ENCODE measurements around the gene FOXJ1.
A peak's percentile ranks its signal among the peaks of the same experiment; 100 is the strongest.

The FOXJ1 gene

DNA sequence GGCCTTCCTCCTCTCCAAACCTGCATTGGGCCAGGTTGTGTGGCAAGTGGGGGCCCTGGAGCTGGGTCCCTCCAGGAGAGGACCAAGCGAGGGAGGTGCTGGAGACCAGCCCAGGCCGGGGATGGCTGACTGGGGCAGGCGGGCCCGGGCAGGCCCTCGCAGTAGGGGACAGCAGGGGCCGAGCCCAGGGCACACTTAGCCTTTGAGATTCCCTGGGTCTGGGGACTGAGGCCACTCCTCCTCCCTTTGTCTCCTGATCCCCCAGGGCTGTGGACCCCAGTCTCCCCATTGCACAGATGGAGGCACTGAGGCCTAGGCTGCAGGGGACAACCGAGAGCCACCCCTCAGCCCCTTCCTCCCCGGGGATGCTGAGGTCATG is 5.2 kb downstream of the FOXJ1 start:
- Histone ChIP-seq H3K9ac (ENCODE audit: insufficient read length, low read depth) (peak overlapping the region; percentile 69), H3K4me1 (ENCODE audit: insufficient read depth, insufficient read length) (peaks cover 45% of the 10 kb centered on the region), H3K4me3 (ENCODE audit: insufficient read length, low read depth) (peak overlapping the region; percentile 15), H3K36me3 (ENCODE audit: insufficient read depth, insufficient read length, low read length) (no peaks in the 10 kb centered on the region), H3K9me3 (ENCODE audit: insufficient read depth, low read length) (no peaks in the 10 kb centered on the region), H3K27me3 (ENCODE audit: insufficient read depth, insufficient read length) (peaks cover 98% of the 10 kb centered on the region)
- DNase-seq (ENCODE audit: low read depth, low spot score) = no peak
- TF ChIP-seq YY1 (IDR thresholded peaks at IDR 0.05; ENCODE audit: insufficient read depth, insufficient read length) (no peak), SUZ12 (IDR thresholded peaks at IDR 0.05; ENCODE audit: extremely low read depth, insufficient read depth, insufficient read length) (no peak), ZNF274 (IDR thresholded peaks at IDR 0.05; ENCODE audit: low read depth, low read length) (no peak)

GRCh38 chr17:76134911-76135809 is 5.9 kb downstream of the FOXJ1 start:
- TF ChIP-seq ZNF274 (IDR thresholded peaks at IDR 0.05; ENCODE audit: low read depth, low read length) = no peak
- TF ChIP-seq SUZ12 (IDR thresholded peaks at IDR 0.05; ENCODE audit: extremely low read depth, insufficient read depth, insufficient read length) = no peak
- no peak for TF ChIP-seq YY1 (IDR thresholded peaks at IDR 0.05; ENCODE audit: insufficient read depth, insufficient read length)

DNA sequence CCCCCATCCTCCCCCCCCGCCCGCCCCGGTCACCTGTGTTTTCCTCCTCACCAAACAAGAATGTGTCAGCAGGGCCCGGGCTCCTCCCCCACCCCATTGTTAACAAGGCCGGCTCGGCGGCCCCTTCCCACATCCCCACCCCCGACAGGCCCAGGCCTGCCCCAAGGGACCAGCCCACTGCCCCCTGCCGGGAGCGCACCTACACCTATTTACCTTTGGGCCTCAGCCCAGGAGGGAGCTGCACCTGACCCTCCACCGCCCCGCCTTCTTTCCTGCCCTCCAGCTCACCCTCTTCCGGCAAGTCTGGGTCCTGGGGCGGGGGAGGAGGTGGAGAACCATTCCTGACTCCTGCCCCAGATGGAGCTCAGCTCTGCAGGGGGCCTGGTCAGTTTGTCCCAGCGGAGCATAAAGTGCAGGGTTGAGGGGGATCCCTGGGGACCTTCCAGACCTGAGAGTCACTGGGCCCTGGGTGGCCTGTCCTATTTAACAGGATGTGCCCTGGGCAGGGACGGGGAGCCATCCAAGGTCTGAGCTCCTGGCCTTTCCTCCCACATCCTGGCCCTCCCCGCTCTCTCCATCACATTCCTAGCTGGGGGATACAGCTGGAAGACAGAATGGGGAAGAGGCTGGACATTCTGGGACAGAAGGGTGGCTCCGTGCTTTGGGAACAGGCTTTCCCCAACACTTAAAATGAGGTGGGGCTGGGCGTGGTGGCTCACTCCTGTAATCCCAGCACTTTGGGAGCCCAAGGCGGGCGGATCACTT is 8.3 kb downstream of the FOXJ1 start:
- Histone ChIP-seq H3K9me3 (ENCODE audit: insufficient read depth, low read length) (no peaks in the 10 kb centered on the region), H3K9ac (ENCODE audit: insufficient read length, low read depth) (no peak overlapping the region), H3K4me3 (ENCODE audit: insufficient read length, low read depth) (no peak overlapping the region), H3K4me1 (ENCODE audit: insufficient read depth, insufficient read length) (peaks cover 37% of the 10 kb centered on the region), H3K27me3 (ENCODE audit: insufficient read depth, insufficient read length) (peaks cover 77% of the 10 kb centered on the region), H3K36me3 (ENCODE audit: insufficient read depth, insufficient read length, low read length) (no peaks in the 10 kb centered on the region)
- no peak for DNase-seq (ENCODE audit: low read depth, low spot score)
- no peak for TF ChIP-seq ZNF274 (IDR thresholded peaks at IDR 0.05; ENCODE audit: low read depth, low read length)
- TF ChIP-seq YY1 (IDR thresholded peaks at IDR 0.05; ENCODE audit: insufficient read depth, insufficient read length) = no peak
- TF ChIP-seq SUZ12 (IDR thresholded peaks at IDR 0.05; ENCODE audit: extremely low read depth, insufficient read depth, insufficient read length) = no peak

More at GRCh38 chr17:76134911-76135809, 5.9 kb downstream of the FOXJ1 start:
- Histone ChIP-seq H3K27me3 (ENCODE audit: insufficient read depth, insufficient read length) (peaks cover 98% of the 10 kb centered on the region), H3K9ac (ENCODE audit: insufficient read length, low read depth) (peak overlapping the region; percentile 69), H3K36me3 (ENCODE audit: insufficient read depth, insufficient read length, low read length) (no peaks in the 10 kb centered on the region), H3K4me3 (ENCODE audit: insufficient read length, low read depth) (peak overlapping the region; percentile 31), H3K9me3 (ENCODE audit: insufficient read depth, low read length) (no peaks in the 10 kb centered on the region), H3K4me1 (ENCODE audit: insufficient read depth, insufficient read length) (peaks cover 51% of the 10 kb centered on the region)
- DNase-seq (ENCODE audit: low read depth, low spot score) = no peak

- H3K4me3 ChIP-seq (ENCODE audit: insufficient read length, low read depth) = no peak overlapping the region
- DNase-seq (ENCODE audit: low read depth, low spot score) = no peak
- peaks cover 29% of the 10 kb centered on the region for H3K4me1 ChIP-seq (ENCODE audit: insufficient read depth, insufficient read length)
- no peak overlapping the region for H3K9ac ChIP-seq (ENCODE audit: insufficient read length, low read depth)
- H3K27me3 ChIP-seq (ENCODE audit: insufficient read depth, insufficient read length) = peaks cover 73% of the 10 kb centered on the region
- no peaks in the 10 kb centered on the region for H3K9me3 ChIP-seq (ENCODE audit: insufficient read depth, low read length)
- no peaks in the 10 kb centered on the region for H3K36me3 ChIP-seq (ENCODE audit: insufficient read depth, insufficient read length, low read length)
- no peak for TF ChIP-seq YY1 (IDR thresholded peaks at IDR 0.05; ENCODE audit: insufficient read depth, insufficient read length)
- no peak for TF ChIP-seq ZNF274 (IDR thresholded peaks at IDR 0.05; ENCODE audit: low read depth, low read length)
- no peak for TF ChIP-seq SUZ12 (IDR thresholded peaks at IDR 0.05; ENCODE audit: extremely low read depth, insufficient read depth, insufficient read length)
Observed at GRCh38 chr17:76131692-76132573, 9.1 kb downstream of the FOXJ1 start.

- H3K27me3 ChIP-seq (ENCODE audit: insufficient read depth, insufficient read length) = peaks cover 69% of the 10 kb centered on the region
Observed at GRCh38 chr17:76131051-76131691, 9.9 kb downstream of the FOXJ1 start.

DNA sequence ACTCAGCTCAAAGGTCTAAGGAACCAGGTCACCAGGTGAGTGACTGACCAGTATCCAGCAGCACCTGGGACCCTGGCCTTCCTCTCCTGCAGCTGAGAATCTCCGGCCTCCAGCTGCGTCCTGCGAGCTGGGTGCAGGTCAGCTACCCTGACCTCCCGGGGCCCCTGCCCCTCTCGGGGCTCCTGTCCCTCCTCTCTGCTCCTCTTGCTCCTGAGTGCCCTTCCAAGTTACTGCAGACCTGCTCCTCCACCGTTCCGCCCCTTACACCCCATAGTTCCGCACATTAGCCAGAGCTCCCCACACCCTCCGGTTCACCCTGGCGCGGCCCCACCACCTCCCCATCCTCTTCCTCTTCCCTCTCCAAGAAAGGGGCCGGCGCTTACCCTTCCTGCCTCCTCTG is 10.6 kb downstream of the FOXJ1 start:
- Histone ChIP-seq H3K4me1 (ENCODE audit: insufficient read depth, insufficient read length) (peaks cover 20% of the 10 kb centered on the region), H3K9me3 (ENCODE audit: insufficient read depth, low read length) (no peaks in the 10 kb centered on the region), H3K9ac (ENCODE audit: insufficient read length, low read depth) (no peak overlapping the region), H3K36me3 (ENCODE audit: insufficient read depth, insufficient read length, low read length) (no peaks in the 10 kb centered on the region), H3K4me3 (ENCODE audit: insufficient read length, low read depth) (no peak overlapping the region), H3K27me3 (ENCODE audit: insufficient read depth, insufficient read length) (peaks cover 62% of the 10 kb centered on the region)
- no peak for DNase-seq (ENCODE audit: low read depth, low spot score)
- TF ChIP-seq ZNF274 (IDR thresholded peaks at IDR 0.05; ENCODE audit: low read depth, low read length) = no peak
- no peak for TF ChIP-seq SUZ12 (IDR thresholded peaks at IDR 0.05; ENCODE audit: extremely low read depth, insufficient read depth, insufficient read length)
- no peak for TF ChIP-seq YY1 (IDR thresholded peaks at IDR 0.05; ENCODE audit: insufficient read depth, insufficient read length)

More at GRCh38 chr17:76131051-76131691, 9.9 kb downstream of the FOXJ1 start:
- Histone ChIP-seq H3K36me3 (ENCODE audit: insufficient read depth, insufficient read length, low read length) (no peaks in the 10 kb centered on the region), H3K9ac (ENCODE audit: insufficient read length, low read depth) (no peak overlapping the region), H3K4me1 (ENCODE audit: insufficient read depth, insufficient read length) (peaks cover 26% of the 10 kb centered on the region), H3K9me3 (ENCODE audit: insufficient read depth, low read length) (no peaks in the 10 kb centered on the region), H3K4me3 (ENCODE audit: insufficient read length, low read depth) (no peak overlapping the region)
- DNase-seq (ENCODE audit: low read depth, low spot score) = no peak
- TF ChIP-seq ZNF274 (IDR thresholded peaks at IDR 0.05; ENCODE audit: low read depth, low read length) (no peak), SUZ12 (IDR thresholded peaks at IDR 0.05; ENCODE audit: extremely low read depth, insufficient read depth, insufficient read length) (no peak), YY1 (IDR thresholded peaks at IDR 0.05; ENCODE audit: insufficient read depth, insufficient read length) (no peak)
